OCI-LY7 (cell line): Measurements from ENCODE around the gene STUM. TPM values are rescaled to one million over a fixed set of nuclear protein-coding genes. Genes with fewer than 3 reads are reported as not detected.

Source experiments
- BruUV-seq: library from RNA; stranded (reverse); fragments of 400-500 nt; replicated peaks from 2 replicates; lab custom pipeline; 2021; lab: Mats Ljungman, UMichigan
- CTCF ChIA-PET: fragments of 300-600 bp; sonication (Branson Sonifier 250); formaldehyde crosslinking; loops from one replicate; lab custom pipeline; 2022; ENCODE audit warnings: antibody characterized with exemption; ENCODE audit not compliant: unreplicated experiment; lab: Charles Lee
- POLR2A ChIA-PET: fragments of 300-600 bp; sonication (Branson Sonifier 250); formaldehyde crosslinking; loops from one replicate; lab custom pipeline; 2022; ENCODE audit warnings: antibody characterized with exemption; lab: Charles Lee
- DNase-seq: peaks from one replicate; pipeline ENCODE4 v3.0.0-alpha.2; 2015; ENCODE audit warnings: low spot score
- H2AFZ ChIP-seq: fragments of 200-600 bp; sonication (generic), shearing (Covaris generic); 2 replicates; pipeline ENCODE4 v1.6.1; 2014; ENCODE audit warnings: mild to moderate bottlenecking, antibody characterized with exemption, low read length, moderate library complexity
- H3K27ac ChIP-seq: fragments of 200-600 bp; sonication (generic); 2 replicates; pipeline ENCODE4 v1.5.1; 2014; ENCODE audit warnings: mixed run types, low read depth, mild to moderate bottlenecking, moderate library complexity, low read length, inconsistent platforms; ENCODE audit not compliant: poor library complexity, severe bottlenecking
- H3K36me3 ChIP-seq: fragments of 200-600 bp; sonication (generic); 2 replicates; pipeline ENCODE4 v1.6.1; 2014; ENCODE audit warnings: mild to moderate bottlenecking, antibody characterized with exemption, low read length, moderate library complexity, mixed read lengths; ENCODE audit not compliant: insufficient read depth
- H3K4me1 ChIP-seq: fragments of 200-600 bp; sonication (generic); 2 replicates; pipeline ENCODE4 v1.5.1; 2014; ENCODE audit warnings: mild to moderate bottlenecking, low read length; ENCODE audit not compliant: insufficient read depth, poor library complexity, severe bottlenecking
- H3K4me2 ChIP-seq: fragments of 200-600 bp; sonication (generic); 2 replicates; pipeline ENCODE4 v1.6.1; 2014; ENCODE audit warnings: mild to moderate bottlenecking, low read length
- H3K4me3 ChIP-seq: fragments of 200-600 bp; sonication (generic); 2 replicates; pipeline ENCODE4 v1.5.1; 2014; ENCODE audit warnings: mild to moderate bottlenecking, low read depth, low read length; ENCODE audit not compliant: poor library complexity, severe bottlenecking
- H3K79me2 ChIP-seq: fragments of 200-600 bp; sonication (generic); 2 replicates; pipeline ENCODE4 v1.6.1; 2016; ENCODE audit warnings: low read depth, mild to moderate bottlenecking, low read length, moderate library complexity, mixed read lengths; ENCODE audit not compliant: insufficient read depth
- H3K9me2 ChIP-seq: fragments of 200-600 bp; sonication (generic); 2 replicates; pipeline ENCODE4 v1.6.1; 2016; ENCODE audit warnings: mild to moderate bottlenecking, low read length, mixed read lengths; ENCODE audit not compliant: insufficient read depth
- H3K9me3 ChIP-seq: fragments of 200-600 bp; sonication (generic); 2 replicates; pipeline ENCODE4 v1.6.1; 2014; ENCODE audit warnings: mild to moderate bottlenecking, mixed run types, low read length, mixed read lengths
- H4K20me1 ChIP-seq: fragments of 200-600 bp; sonication (generic); 2 replicates; pipeline ENCODE4 v1.6.1; 2014; ENCODE audit warnings: mild to moderate bottlenecking, antibody characterized with exemption, low read length, moderate library complexity, mixed read lengths; ENCODE audit not compliant: insufficient read depth
- CTCF ChIP-seq: fragments of 200-600 bp; sonication (generic); conservative IDR thresholded peaks from 2 replicates; pipeline ENCODE4 v1.5.1; 2014; ENCODE audit warnings: mild to moderate bottlenecking, antibody characterized with exemption, low read length, moderate library complexity, mixed read lengths
- EZH2phosphoT487 ChIP-seq: fragments of 200-600 bp; sonication (generic); IDR thresholded peaks from 2 replicates; pipeline ENCODE4 v1.6.1; 2018; ENCODE audit warnings: low read depth, borderline replicate concordance, mild to moderate bottlenecking, mixed run types, antibody characterized with exemption, low read length, moderate library complexity, mixed read lengths
- intact Hi-C: fragments of 100-400 bp; cut with micrococcal nuclease; formaldehyde crosslinking; loops from one replicate; pipeline ENCODE4 v1.10.0; 2022; ENCODE audit not compliant: unreplicated experiment
- total RNA-seq, 2 experiments: library from RNA; depleted of rRNA in 1 of 2; stranded (reverse); fragments of >200 nt in 1 of 2; shearing (Covaris generic) in 1 of 2; gene quantifications; 2 replicates each; pipeline ENCODE4 v1.2.3, GENCODE V29; 2014 to 2022

The STUM gene
- total RNA-seq, 2 experiments from 2014 or later = not detected

- ChIA-PET CTCF (no interaction called here), POLR2A (no interaction called here)
- no peaks in the 10 kb centered on the region for H3K9me2 ChIP-seq
- no peak overlapping the region for H2AFZ ChIP-seq
- H3K27ac ChIP-seq = no peak overlapping the region
- H3K36me3 ChIP-seq = no peaks in the 10 kb centered on the region
- no peaks in the 10 kb centered on the region for H3K9me3 ChIP-seq
- H3K4me2 ChIP-seq = no peak overlapping the region
- TF ChIP-seq EZH2phosphoT487 (no peak), CTCF (no peak)
- H3K4me3 ChIP-seq = no peak overlapping the region
- no TSS peak for BruUV-seq
- no peaks in the 10 kb centered on the region for H3K4me1 ChIP-seq
- intact Hi-C loops = no loop called here
- H3K79me2 ChIP-seq = no peaks in the 10 kb centered on the region
- no peaks in the 10 kb centered on the region for H4K20me1 ChIP-seq
- no peak for DNase-seq
Observed at GRCh38 chr1:226589008-226589733, 40.6 kb downstream of the STUM start.

- ChIA-PET POLR2A (interaction anchor here (1.3 kb wide), 1 partner anchor 12 kb away, joined by 3 read pairs; no protein-coding TSS in a partner anchor), CTCF (no interaction called here)
- Histone ChIP-seq H3K4me1 (no peaks in the 10 kb centered on the region), H3K27ac (no peak overlapping the region), H3K79me2 (no peaks in the 10 kb centered on the region), H4K20me1 (no peaks in the 10 kb centered on the region), H3K36me3 (no peaks in the 10 kb centered on the region), H3K9me2 (no peaks in the 10 kb centered on the region), H2AFZ (no peak overlapping the region), H3K9me3 (no peaks in the 10 kb centered on the region), H3K4me3 (no peak overlapping the region), H3K4me2 (no peak overlapping the region)
- intact Hi-C loops = no loop called here
- TF ChIP-seq EZH2phosphoT487 (no peak), CTCF (no peak)
- no peak for DNase-seq
- BruUV-seq = no TSS peak
Observed at GRCh38 chr1:226590614-226591013, 42.0 kb downstream of the STUM start.

GRCh38 chr1:226593541-226593940 is 45.0 kb downstream of the STUM start:
- DNase-seq = no peak
- Histone ChIP-seq H3K4me3 (no peak overlapping the region), H3K27ac (no peak overlapping the region), H3K4me2 (no peak overlapping the region), H3K9me2 (no peaks in the 10 kb centered on the region), H3K9me3 (no peaks in the 10 kb centered on the region), H4K20me1 (no peaks in the 10 kb centered on the region), H2AFZ (no peak overlapping the region), H3K79me2 (no peaks in the 10 kb centered on the region), H3K36me3 (no peaks in the 10 kb centered on the region), H3K4me1 (peaks cover 7% of the 10 kb centered on the region)
- CTCF ChIA-PET = no interaction called here
- intact Hi-C loops = no loop called here
- BruUV-seq = no TSS peak
- TF ChIP-seq CTCF = no peak
- POLR2A ChIA-PET = no interaction called here
